ENCODE measurements around the gene HS3ST5.

DNA sequence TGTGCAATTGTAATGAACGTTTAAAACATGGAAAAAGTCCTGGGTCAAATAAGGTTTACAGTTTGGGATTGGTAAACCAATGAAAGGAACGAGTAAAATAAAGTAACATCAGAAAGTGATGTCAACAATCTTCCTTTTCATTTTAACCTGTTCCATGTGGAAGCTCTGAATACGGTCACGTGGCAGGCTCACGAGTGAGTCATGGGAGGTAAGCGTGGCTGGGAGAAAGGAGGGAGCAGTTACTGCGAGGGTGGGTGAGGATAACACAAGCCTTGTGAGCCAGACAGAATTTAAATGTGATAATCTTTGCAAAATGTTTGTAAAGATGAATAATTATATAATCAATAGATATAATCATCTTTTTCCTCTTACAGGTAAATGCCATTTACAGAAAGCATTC lies 200.6 kb downstream of the HS3ST5 start:
- TF ChIP-seq POLR2A (IDR thresholded peaks at IDR 0.05): no peak
- TF ChIP-seq, protein P1, sequence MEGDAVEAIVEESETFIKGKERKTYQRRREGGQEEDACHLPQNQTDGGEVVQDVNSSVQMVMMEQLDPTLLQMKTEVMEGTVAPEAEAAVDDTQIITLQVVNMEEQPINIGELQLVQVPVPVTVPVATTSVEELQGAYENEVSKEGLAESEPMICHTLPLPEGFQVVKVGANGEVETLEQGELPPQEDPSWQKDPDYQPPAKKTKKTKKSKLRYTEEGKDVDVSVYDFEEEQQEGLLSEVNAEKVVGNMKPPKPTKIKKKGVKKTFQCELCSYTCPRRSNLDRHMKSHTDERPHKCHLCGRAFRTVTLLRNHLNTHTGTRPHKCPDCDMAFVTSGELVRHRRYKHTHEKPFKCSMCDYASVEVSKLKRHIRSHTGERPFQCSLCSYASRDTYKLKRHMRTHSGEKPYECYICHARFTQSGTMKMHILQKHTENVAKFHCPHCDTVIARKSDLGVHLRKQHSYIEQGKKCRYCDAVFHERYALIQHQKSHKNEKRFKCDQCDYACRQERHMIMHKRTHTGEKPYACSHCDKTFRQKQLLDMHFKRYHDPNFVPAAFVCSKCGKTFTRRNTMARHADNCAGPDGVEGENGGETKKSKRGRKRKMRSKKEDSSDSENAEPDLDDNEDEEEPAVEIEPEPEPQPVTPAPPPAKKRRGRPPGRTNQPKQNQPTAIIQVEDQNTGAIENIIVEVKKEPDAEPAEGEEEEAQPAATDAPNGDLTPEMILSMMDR (IDR thresholded peaks at IDR 0.05): no peak
